Ishikawa (cell line): ENCODE results near the gene DDIT4L.

ENCODE experiments used
- CEBPB ChIP-seq: IDR thresholded peaks from 2 replicates; pipeline ENCODE4 v1.6.1; 2012
- CREB1 ChIP-seq: IDR thresholded peaks from 2 replicates; pipeline ENCODE4 v1.6.1; 2012; ENCODE audit warnings: low read depth
- EGR1 ChIP-seq: IDR thresholded peaks from 2 replicates; pipeline ENCODE4 v1.6.1; 2012
- EP300 ChIP-seq: IDR thresholded peaks from 2 replicates; pipeline ENCODE4 v1.6.1; 2012; ENCODE audit warnings: borderline replicate concordance
- FOXM1 ChIP-seq: IDR thresholded peaks from 2 replicates; pipeline ENCODE4 v1.6.1; 2012; ENCODE audit warnings: low read depth, borderline replicate concordance
- NFIC ChIP-seq: IDR thresholded peaks from 2 replicates; pipeline ENCODE4 v1.6.1; 2012
- RAD21 ChIP-seq: IDR thresholded peaks from 2 replicates; pipeline ENCODE4 v1.6.1; 2012; ENCODE audit warnings: low read depth
- TAF1 ChIP-seq: IDR thresholded peaks from 2 replicates; pipeline ENCODE4 v1.6.1; 2012; ENCODE audit warnings: low read depth, mild to moderate bottlenecking
- TCF12 ChIP-seq: IDR thresholded peaks from 2 replicates; pipeline ENCODE4 v1.6.1; 2012; ENCODE audit warnings: low read depth
- TEAD4 ChIP-seq: IDR thresholded peaks from 2 replicates; pipeline ENCODE4 v1.6.1; 2012
- USF1 ChIP-seq: IDR thresholded peaks from 2 replicates; pipeline ENCODE4 v1.6.1; 2012
- YY1 ChIP-seq: IDR thresholded peaks from 2 replicates; pipeline ENCODE4 v1.6.1; 2012; ENCODE audit warnings: low read depth
- ZBTB7A ChIP-seq: IDR thresholded peaks from 2 replicates; pipeline ENCODE4 v1.6.1; 2012; ENCODE audit warnings: low read depth
- TF ChIP-seq, protein P1 (sequence below): IDR thresholded peaks from 2 replicates; pipeline ENCODE4 v1.6.1; 2012; ENCODE audit warnings: low read depth, mild to moderate bottlenecking
- TF ChIP-seq, protein P2 (sequence below): IDR thresholded peaks from 2 replicates; pipeline ENCODE4 v1.6.1; 2012

DDIT4L gene, protein sequence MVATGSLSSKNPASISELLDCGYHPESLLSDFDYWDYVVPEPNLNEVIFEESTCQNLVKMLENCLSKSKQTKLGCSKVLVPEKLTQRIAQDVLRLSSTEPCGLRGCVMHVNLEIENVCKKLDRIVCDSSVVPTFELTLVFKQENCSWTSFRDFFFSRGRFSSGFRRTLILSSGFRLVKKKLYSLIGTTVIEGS

GRCh38 chr4:100189820-100190642 lies at the start of gene DDIT4L:
Gene DDIT4L, minus strand, starts transcription at chr4:100190468. Its CDS starts 485 bp downstream, at chr4:100189983.
- TF ChIP-seq TCF12 (no peak), FOXM1 (no peak), ZBTB7A (peak; percentile 76), TEAD4 (no peak), YY1 (peak; percentile 32; the same call in 1 of the 2 replicates)

DNA sequence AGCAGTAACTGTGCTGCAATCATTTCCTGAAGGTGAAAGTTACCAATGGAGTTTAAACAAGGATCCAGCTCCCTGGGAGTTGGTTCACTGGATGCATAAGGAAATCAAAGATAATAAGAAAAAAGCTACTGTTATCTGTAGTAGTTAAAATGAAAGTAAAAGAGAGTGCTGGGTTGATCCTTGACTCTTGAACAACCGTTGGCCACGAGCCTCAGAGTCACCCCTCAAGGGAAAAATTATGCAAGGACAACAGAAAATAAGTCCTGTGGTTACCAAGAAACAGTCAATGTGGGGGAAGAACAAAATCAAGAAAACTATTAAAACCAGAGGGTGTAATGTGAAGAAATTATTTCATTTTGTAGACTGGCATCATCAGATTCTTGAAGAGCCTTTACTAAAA lies 49.7 kb upstream of the DDIT4L start:
- TF ChIP-seq EP300, result no peak
- TF ChIP-seq FOXM1, result no peak
- TF ChIP-seq, protein P1, sequence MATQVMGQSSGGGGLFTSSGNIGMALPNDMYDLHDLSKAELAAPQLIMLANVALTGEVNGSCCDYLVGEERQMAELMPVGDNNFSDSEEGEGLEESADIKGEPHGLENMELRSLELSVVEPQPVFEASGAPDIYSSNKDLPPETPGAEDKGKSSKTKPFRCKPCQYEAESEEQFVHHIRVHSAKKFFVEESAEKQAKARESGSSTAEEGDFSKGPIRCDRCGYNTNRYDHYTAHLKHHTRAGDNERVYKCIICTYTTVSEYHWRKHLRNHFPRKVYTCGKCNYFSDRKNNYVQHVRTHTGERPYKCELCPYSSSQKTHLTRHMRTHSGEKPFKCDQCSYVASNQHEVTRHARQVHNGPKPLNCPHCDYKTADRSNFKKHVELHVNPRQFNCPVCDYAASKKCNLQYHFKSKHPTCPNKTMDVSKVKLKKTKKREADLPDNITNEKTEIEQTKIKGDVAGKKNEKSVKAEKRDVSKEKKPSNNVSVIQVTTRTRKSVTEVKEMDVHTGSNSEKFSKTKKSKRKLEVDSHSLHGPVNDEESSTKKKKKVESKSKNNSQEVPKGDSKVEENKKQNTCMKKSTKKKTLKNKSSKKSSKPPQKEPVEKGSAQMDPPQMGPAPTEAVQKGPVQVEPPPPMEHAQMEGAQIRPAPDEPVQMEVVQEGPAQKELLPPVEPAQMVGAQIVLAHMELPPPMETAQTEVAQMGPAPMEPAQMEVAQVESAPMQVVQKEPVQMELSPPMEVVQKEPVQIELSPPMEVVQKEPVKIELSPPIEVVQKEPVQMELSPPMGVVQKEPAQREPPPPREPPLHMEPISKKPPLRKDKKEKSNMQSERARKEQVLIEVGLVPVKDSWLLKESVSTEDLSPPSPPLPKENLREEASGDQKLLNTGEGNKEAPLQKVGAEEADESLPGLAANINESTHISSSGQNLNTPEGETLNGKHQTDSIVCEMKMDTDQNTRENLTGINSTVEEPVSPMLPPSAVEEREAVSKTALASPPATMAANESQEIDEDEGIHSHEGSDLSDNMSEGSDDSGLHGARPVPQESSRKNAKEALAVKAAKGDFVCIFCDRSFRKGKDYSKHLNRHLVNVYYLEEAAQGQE, result no peak
- TF ChIP-seq NFIC, result no peak
- TF ChIP-seq, protein P2, sequence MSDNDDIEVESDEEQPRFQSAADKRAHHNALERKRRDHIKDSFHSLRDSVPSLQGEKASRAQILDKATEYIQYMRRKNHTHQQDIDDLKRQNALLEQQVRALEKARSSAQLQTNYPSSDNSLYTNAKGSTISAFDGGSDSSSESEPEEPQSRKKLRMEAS, result no peak
- TF ChIP-seq YY1, result no peak
- TF ChIP-seq EGR1, result no peak
- TF ChIP-seq TCF12, result no peak
- no peak for TF ChIP-seq TAF1
- no peak for TF ChIP-seq CREB1
- TF ChIP-seq RAD21, result no peak
- TF ChIP-seq TEAD4, result no peak
- no peak for TF ChIP-seq ZBTB7A
- TF ChIP-seq CEBPB, result no peak
- no peak for TF ChIP-seq USF1

DNA sequence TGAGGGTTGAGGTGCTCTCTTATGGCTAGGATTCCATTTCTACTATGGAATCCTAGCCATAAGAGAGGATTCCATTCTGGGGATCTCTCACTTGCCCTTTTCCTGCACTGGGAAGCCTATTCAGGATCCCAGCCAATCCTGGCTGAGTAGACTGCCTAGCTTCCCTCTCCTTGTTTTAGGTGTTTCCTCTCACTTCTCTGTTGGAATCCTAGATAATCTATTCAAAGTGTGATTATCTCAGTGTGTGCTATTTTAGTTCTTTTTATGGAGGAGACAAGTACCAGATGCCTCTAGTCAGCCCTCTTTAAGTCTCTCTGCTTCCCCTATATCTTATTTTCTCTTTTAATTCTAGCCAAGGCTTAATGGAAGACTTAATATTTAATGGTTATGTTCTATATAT lies 34.5 kb upstream of the DDIT4L start:
- TF ChIP-seq ZBTB7A (no peak), TAF1 (no peak), CEBPB (no peak), NFIC (no peak), TEAD4 (no peak), CREB1 (no peak), FOXM1 (no peak), RAD21 (no peak), USF1 (no peak), TCF12 (no peak), YY1 (no peak), EGR1 (no peak), EP300 (no peak)
- TF ChIP-seq, protein P1, result no peak
- TF ChIP-seq, protein P2, result no peak

DNA sequence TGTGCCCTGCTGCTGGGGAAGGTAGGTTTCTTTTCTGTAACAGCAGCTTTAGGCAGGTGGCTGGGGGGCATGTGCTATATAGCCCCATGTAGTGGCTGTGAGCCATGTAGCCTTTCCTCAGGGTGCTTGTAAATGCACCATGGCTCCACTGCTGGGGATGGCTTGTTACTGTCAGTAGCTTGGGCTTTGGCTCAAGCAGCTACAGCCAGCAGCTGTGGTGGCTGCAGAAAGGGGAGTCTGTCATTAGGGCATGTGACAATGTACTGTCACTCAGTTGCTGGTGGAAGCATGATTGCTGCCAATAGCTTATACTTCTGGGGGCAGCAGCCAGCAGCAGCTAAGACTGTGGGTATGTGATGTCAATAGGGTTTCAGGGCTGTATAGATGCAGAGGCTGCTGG lies 33.9 kb upstream of the DDIT4L start:
- TF ChIP-seq NFIC, result no peak
- no peak for TF ChIP-seq USF1
- no peak for TF ChIP-seq TAF1
- TF ChIP-seq, protein P1, result no peak
- no peak for TF ChIP-seq EP300
- no peak for TF ChIP-seq CREB1
- no peak for TF ChIP-seq YY1
- no peak for TF ChIP-seq RAD21
- no peak for TF ChIP-seq TCF12
- no peak for TF ChIP-seq ZBTB7A
- TF ChIP-seq TEAD4, result no peak
- TF ChIP-seq CEBPB, result no peak
- TF ChIP-seq FOXM1, result no peak
